B cell (primary cell): ENCODE results near the gene CCDC171. TPM values are rescaled to one million over a fixed set of nuclear protein-coding genes. Genes with fewer than 3 reads are reported as not detected.

Source experiments
- ATAC-seq: fragments of 200-7000 bp; cut with Tn5 transposase; one replicate; pipeline ENCODE4 v1.10.0; 2021; ENCODE audit warnings: low read depth, mild to moderate bottlenecking, moderate number of reproducible peaks, moderate library complexity
- CTCF ChIA-PET: fragments of 350-600 bp; sonication (Branson Sonifier 250); formaldehyde crosslinking; loops from one replicate; lab custom pipeline; 2021; ENCODE audit warnings: antibody characterized with exemption, inconsistent platforms; lab: Charles Lee
- POLR2A ChIA-PET: fragments of 350-600 bp; sonication (Branson Sonifier 250); formaldehyde crosslinking; loops from one replicate; lab custom pipeline; 2021; ENCODE audit warnings: antibody characterized with exemption; lab: Charles Lee
- DNase-seq: peaks from one replicate; pipeline ENCODE4 v3.0.0; 2013
- H2AFZ ChIP-seq: 2 replicates; pipeline ENCODE4 v1.6.1; 2012; ENCODE audit warnings: mild to moderate bottlenecking, low read depth, low read length; ENCODE audit not compliant: insufficient read depth, poor library complexity, severe bottlenecking
- H3K27ac ChIP-seq, 2 donors: 1 replicate in 1 of 2; 2 replicates in 1 of 2; pipeline ENCODE4 v1.5.1; 2012 to 2013; ENCODE audit warnings: low read length in 2 of 2, mild to moderate bottlenecking in 2 of 2, moderate library complexity in 1 of 2
- H3K27me3 ChIP-seq, 4 experiments: fragments of 200-600 bp in 1 of 4; sonication (generic) in 1 of 4; replicated peaks in 1 of 4; 1 replicate in 2 of 4; 2 replicates in 2 of 4; pipeline versions ENCODE4 v1.6.1 to v1.7.0; 2013 to 2016; ENCODE audit warnings: low read length in 3 of 4, mild to moderate bottlenecking in 2 of 4, mixed read lengths in 1 of 4, moderate library complexity in 1 of 4; ENCODE audit not compliant: insufficient read depth in 4 of 4, control insufficient read depth in 3 of 4; ENCODE audit errors: control extremely low read depth in 1 of 4
- H3K36me3 ChIP-seq, 2 experiments: replicated peaks in 1 of 2; 1 replicate in 1 of 2; 2 replicates in 1 of 2; pipeline versions ENCODE4 v1.6.1 to v1.7.1; 2013; ENCODE audit warnings: low read length in 1 of 2; ENCODE audit not compliant: insufficient read depth in 2 of 2, control insufficient read depth in 1 of 2; ENCODE audit errors: control extremely low read depth in 1 of 2, extremely low read depth in 1 of 2
- H3K4me1 ChIP-seq, 2 donors: fragments of 200-600 bp in 1 of 2; sonication (generic) in 1 of 2; 1 replicate in 1 of 2; 2 replicates in 1 of 2; pipeline versions ENCODE4 v1.5.1 to v1.6.1; 2013 to 2017; ENCODE audit warnings: low read length in 2 of 2; ENCODE audit not compliant: control insufficient read depth in 2 of 2, insufficient read depth in 2 of 2
- H3K4me2 ChIP-seq: replicated peaks from 2 replicates; pipeline ENCODE3; 2012; ENCODE audit warnings: mild to moderate bottlenecking, low read depth, low read length; ENCODE audit not compliant: poor library complexity, severe bottlenecking
- H3K4me3 ChIP-seq, 5 experiments: fragments of 200-600 bp in 1 of 5; sonication (generic) in 1 of 5; 1 replicate in 3 of 5; 2 replicates in 2 of 5; pipeline versions ENCODE4 v1.5.1 to v1.7.0; 2011 to 2016; ENCODE audit warnings: low read length in 4 of 5, mild to moderate bottlenecking in 4 of 5, low read depth in 2 of 5, control low read depth in 1 of 5, moderate library complexity in 1 of 5; ENCODE audit not compliant: insufficient read depth in 1 of 5; ENCODE audit errors: control extremely low read depth in 1 of 5, extremely low read depth in 1 of 5
- H3K79me2 ChIP-seq: fragments of 200-600 bp; sonication (generic); one replicate; pipeline ENCODE4 v1.6.0; 2016; ENCODE audit warnings: low read length; ENCODE audit not compliant: control insufficient read depth, insufficient read depth
- H3K9ac ChIP-seq: fragments of 200-600 bp; sonication (generic); 2 replicates; pipeline ENCODE4 v1.6.1; 2017; ENCODE audit warnings: mild to moderate bottlenecking, low read length, moderate library complexity
- H3K9me3 ChIP-seq, 3 donors: one replicate each; pipeline versions ENCODE4 v1.6.1 to v1.7.1; 2013; ENCODE audit warnings: low read length in 2 of 3; ENCODE audit not compliant: control insufficient read depth in 2 of 3, insufficient read depth in 1 of 3; ENCODE audit errors: control extremely low read depth in 1 of 3
- H4K20me1 ChIP-seq: 2 replicates; pipeline ENCODE4 v1.6.0; 2012; ENCODE audit warnings: mild to moderate bottlenecking, low read length; ENCODE audit not compliant: insufficient read depth, control insufficient read depth, poor library complexity, severe bottlenecking
- H3K27ac Mint-ChIP-seq: one replicate; pipeline ENCODE4 v1.8.0; 2021; ENCODE audit warnings: mixed read lengths
- H3K27me3 Mint-ChIP-seq: one replicate; pipeline ENCODE4 v1.8.0; 2021; ENCODE audit warnings: mixed read lengths
- H3K4me1 Mint-ChIP-seq: one replicate; pipeline ENCODE4 v1.8.0; 2021; ENCODE audit warnings: mixed read lengths
- H3K4me3 Mint-ChIP-seq: one replicate; pipeline ENCODE4 v1.8.0; 2021; ENCODE audit warnings: mixed read lengths
- H3K9me3 Mint-ChIP-seq: one replicate; pipeline ENCODE4 v1.8.0; 2022; ENCODE audit warnings: mixed read lengths; ENCODE audit not compliant: insufficient read depth
- CTCF ChIP-seq: fragments of 200-600 bp; IDR thresholded peaks from one replicate; pipeline ENCODE4 v1.8.0; 2022; ENCODE audit warnings: antibody characterized with exemption, mild to moderate bottlenecking
- EZH2 ChIP-seq: IDR thresholded peaks from 2 replicates; pipeline ENCODE4 v1.6.1; 2012; ENCODE audit warnings: borderline replicate concordance, low read depth, mild to moderate bottlenecking, moderate library complexity, low read length; ENCODE audit not compliant: insufficient read depth, poor library complexity, severe bottlenecking
- WGBS: methylation state at CpG from one replicate; pipeline ENCODE4 v1.1.5; 2013; ENCODE audit warnings: missing lambda C conversion rate; ENCODE audit not compliant: insufficient coverage; 5-methylcytosine and 5-hydroxymethylcytosine counted together
- intact Hi-C: fragments of 100-400 bp; cut with micrococcal nuclease; formaldehyde crosslinking; loops from one replicate; pipeline ENCODE4 v1.10.0; 2022
- polyA plus RNA-seq: library from polyadenylated mRNA; depleted of rRNA; stranded (reverse); fragments of >200 nt; gene quantifications from 2 replicates; pipeline ENCODE4 v1.2.3, GENCODE V29; 2012
- total RNA-seq, 2 donors: library from RNA; stranded (reverse); fragments of 120-200 nt in 1 of 2; gene quantifications; 1 replicate in 1 of 2; 2 replicates in 1 of 2; pipeline versions ENCODE4 v1.2.3 to v1.2.4, GENCODE V29; 2013 to 2022

CCDC171 gene
- total and polyA plus RNA-seq, 2 donors (not counting 1 experiment from before 2014, with no cell fraction given) = 0.22 to 6.3 TPM

- Mint-ChIP-seq H3K27me3 (no peaks in the 10 kb centered on the region), H3K4me3 (no peak overlapping the region), H3K4me1 (no peaks in the 10 kb centered on the region), H3K27ac (no peak overlapping the region), H3K9me3 (no peaks in the 10 kb centered on the region)
- intact Hi-C loops = no loop called here
- no peaks in the 10 kb centered on the region for H4K20me1 ChIP-seq
- no peaks in the 10 kb centered on the region for H3K27me3 ChIP-seq
- TF ChIP-seq EZH2 (no peak), CTCF (no peak)
- no peak for DNase-seq
- no peak overlapping the region for H3K4me3 ChIP-seq
- POLR2A ChIA-PET = no interaction called here
- no peaks in the 10 kb centered on the region for H3K36me3 ChIP-seq
- 100% methylated on average over 2 of the region's 4 CpGs for WGBS
- no peaks in the 10 kb centered on the region for H3K9me3 ChIP-seq
- no peak overlapping the region for H3K4me2 ChIP-seq
- no peak overlapping the region for H2AFZ ChIP-seq
- no peak overlapping the region for H3K27ac ChIP-seq
- H3K79me2 ChIP-seq = no peaks in the 10 kb centered on the region
- no peaks in the 10 kb centered on the region for H3K4me1 ChIP-seq
- no peak for ATAC-seq
- CTCF ChIA-PET = no interaction called here
- no peak overlapping the region for H3K9ac ChIP-seq
These were observed 419.9 kb downstream of the CCDC171 start for GRCh38 chr9:15972760-15973159.

- Histone ChIP-seq H3K4me3 (no peak overlapping the region), H3K4me2 (no peak overlapping the region), H3K9ac (no peak overlapping the region), H3K79me2 (no peaks in the 10 kb centered on the region), H2AFZ (no peak overlapping the region), H3K27ac (no peak overlapping the region), H3K27me3 (no peaks in the 10 kb centered on the region), H3K36me3 (no peaks in the 10 kb centered on the region), H3K4me1 (no peaks in the 10 kb centered on the region), H4K20me1 (no peaks in the 10 kb centered on the region), H3K9me3 (no peaks in the 10 kb centered on the region)
- Mint-ChIP-seq H3K27me3 (no peaks in the 10 kb centered on the region), H3K4me1 (no peaks in the 10 kb centered on the region), H3K9me3 (no peaks in the 10 kb centered on the region), H3K4me3 (no peak overlapping the region), H3K27ac (no peak overlapping the region)
- intact Hi-C loops = no loop called here
- CTCF ChIA-PET = no interaction called here
- POLR2A ChIA-PET = no interaction called here
- TF ChIP-seq EZH2 (no peak), CTCF (no peak)
- DNase-seq (no peak), ATAC-seq (no peak)
These were observed 422.4 kb downstream of the CCDC171 start for GRCh38 chr9:15975101-15975778.
